Smooth muscle cell (in vitro differentiated cells): ENCODE results near the gene HSDL1. TPM values are rescaled to one million over a fixed set of nuclear protein-coding genes. Genes with fewer than 3 reads are reported as not detected.

ENCODE experiments used
- DNase-seq: peaks from one replicate; lab custom pipeline; 2025; ENCODE audit not compliant: unreplicated experiment; lab: John Stamatoyannopoulos, UW
- H2AFZ ChIP-seq: fragments of 200-600 bp; sonication (generic); 2 replicates; pipeline ENCODE4 v1.6.0; 2016; ENCODE audit warnings: antibody characterized with exemption, low read depth, mild to moderate bottlenecking
- H3F3A ChIP-seq: fragments of 200-600 bp; sonication (generic); 2 replicates; pipeline ENCODE4 v1.6.0; 2017; ENCODE audit warnings: antibody characterized with exemption, low read depth
- H3K27ac ChIP-seq: fragments of 200-600 bp; sonication (generic); 2 replicates; pipeline ENCODE4 v1.5.1; 2016; ENCODE audit warnings: low read depth, mild to moderate bottlenecking
- H3K27me3 ChIP-seq: fragments of 200-600 bp; sonication (generic); 2 replicates; pipeline ENCODE4 v1.6.1; 2016; ENCODE audit warnings: low read depth, mild to moderate bottlenecking
- H3K36me3 ChIP-seq: fragments of 200-600 bp; sonication (generic); 2 replicates; pipeline ENCODE4 v1.5.1; 2016; ENCODE audit warnings: low read depth
- H3K4me1 ChIP-seq: fragments of 200-600 bp; sonication (generic); 2 replicates; pipeline ENCODE4 v1.5.1; 2016; ENCODE audit warnings: low read depth
- H3K4me2 ChIP-seq: fragments of 200-600 bp; sonication (generic); 2 replicates; pipeline ENCODE4 v1.6.0; 2016; ENCODE audit warnings: mild to moderate bottlenecking
- H3K4me3 ChIP-seq: fragments of 200-600 bp; sonication (generic); 2 replicates; pipeline ENCODE4 v1.5.1; 2016; ENCODE audit warnings: mild to moderate bottlenecking
- H3K79me2 ChIP-seq: fragments of 200-600 bp; sonication (generic); 2 replicates; pipeline ENCODE4 v1.6.0; 2016; ENCODE audit warnings: low read depth, mild to moderate bottlenecking
- H3K9ac ChIP-seq: fragments of 200-600 bp; sonication (generic); 2 replicates; pipeline ENCODE4 v1.6.0; 2016; ENCODE audit warnings: low read depth
- H3K9me3 ChIP-seq: fragments of 200-600 bp; sonication (generic); replicated peaks from 2 replicates; pipeline ENCODE4 v1.5.1; 2016; ENCODE audit warnings: low read depth
- H4K20me1 ChIP-seq: fragments of 200-600 bp; sonication (generic); 2 replicates; pipeline ENCODE4 v1.6.0; 2016; ENCODE audit warnings: low read depth
- CTCF ChIP-seq: fragments of 200-600 bp; sonication (generic); IDR thresholded peaks from 2 replicates; pipeline ENCODE4 v1.5.1; 2017; ENCODE audit warnings: borderline replicate concordance, mild to moderate bottlenecking, antibody characterized with exemption; ENCODE audit not compliant: insufficient read depth, poor library complexity, severe bottlenecking
- WGBS: methylation state at CpG from one replicate; pipeline ENCODE4 v1.1.7; 2016; ENCODE audit warnings: low lambda C conversion rate; 5-methylcytosine and 5-hydroxymethylcytosine counted together
- polyA plus RNA-seq: library from polyadenylated mRNA; unstranded; fragments of >200 nt; fragmentation: Nextera tagmentation; extraction: Ambion mirVana; gene quantifications from 2 replicates; pipeline ENCODE4 v1.2.1, GENCODE V29; 2016
- total RNA-seq: library from RNA; depleted of rRNA; stranded (reverse); fragments of >200 nt; gene quantifications from 2 replicates; pipeline ENCODE4 v1.2.3, GENCODE V29; 2014

HSDL1 gene
- total and polyA plus RNA-seq, 2 experiments from 2014 or later: 15.4 to 27.3 TPM

GRCh38 chr16:84153660-84154214, 8.8 kb upstream of the HSDL1 start:
- no peaks in the 10 kb centered on the region for H3K79me2 ChIP-seq
- no peak overlapping the region for H3K4me3 ChIP-seq
- no peaks in the 10 kb centered on the region for H3K27me3 ChIP-seq
- H4K20me1 ChIP-seq: no peaks in the 10 kb centered on the region
- H3K9ac ChIP-seq: no peak overlapping the region
- H3K4me2 ChIP-seq: no peak overlapping the region
- TF ChIP-seq CTCF: no peak
- no peaks in the 10 kb centered on the region for H3K9me3 ChIP-seq
- H3F3A ChIP-seq: no peaks in the 10 kb centered on the region
- H2AFZ ChIP-seq: no peak overlapping the region
- H3K27ac ChIP-seq: no peak overlapping the region
- no peaks in the 10 kb centered on the region for H3K36me3 ChIP-seq
- DNase-seq: no peak
- no peaks in the 10 kb centered on the region for H3K4me1 ChIP-seq
- 64% methylated on average over 8 of the region's 8 CpGs for WGBS

GRCh38 chr16:84150926-84151325, 5.9 kb upstream of the HSDL1 start:
- 82% methylated on average over 3 of the region's 3 CpGs for WGBS
- no peak overlapping the region for H3K27ac ChIP-seq
- TF ChIP-seq CTCF: no peak

GRCh38 chr16:84144209-84144858, 643 bp downstream of the HSDL1 start:
- Histone ChIP-seq H3K4me3 (peak overlapping the region; percentile 69), H3K9ac (peak overlapping the region; percentile 77), H3K4me2 (peak overlapping the region; percentile 84), H3K36me3 (no peaks in the 10 kb centered on the region), H3K27me3 (no peaks in the 10 kb centered on the region), H3K9me3 (no peaks in the 10 kb centered on the region), H3K79me2 (peaks cover 30% of the 10 kb centered on the region), H3K27ac (peak overlapping the region; percentile 2), H3F3A (no peaks in the 10 kb centered on the region), H3K4me1 (peaks cover 3% of the 10 kb centered on the region), H4K20me1 (peaks cover 35% of the 10 kb centered on the region), H2AFZ (peak overlapping the region; percentile 56)
- WGBS: 1% methylated on average over 32 of the region's 39 CpGs
- TF ChIP-seq CTCF: no peak
- DNase-seq: no peak

More at GRCh38 chr16:84150926-84151325, 5.9 kb upstream of the HSDL1 start:
- Histone ChIP-seq H3F3A (no peaks in the 10 kb centered on the region), H2AFZ (no peak overlapping the region), H3K79me2 (no peaks in the 10 kb centered on the region), H3K4me1 (no peaks in the 10 kb centered on the region), H3K9ac (no peak overlapping the region), H3K36me3 (no peaks in the 10 kb centered on the region), H3K27me3 (no peaks in the 10 kb centered on the region), H4K20me1 (no peaks in the 10 kb centered on the region), H3K9me3 (no peaks in the 10 kb centered on the region), H3K4me3 (no peak overlapping the region), H3K4me2 (no peak overlapping the region)
- no peak for DNase-seq
